Central memory CD4-positive, alpha-beta T cell (primary cell): ENCODE measurements around the gene USF2.

Source experiments
- DNase-seq: peaks from one replicate; pipeline ENCODE4 v3.0.0; 2022

The USF2 gene

DNA sequence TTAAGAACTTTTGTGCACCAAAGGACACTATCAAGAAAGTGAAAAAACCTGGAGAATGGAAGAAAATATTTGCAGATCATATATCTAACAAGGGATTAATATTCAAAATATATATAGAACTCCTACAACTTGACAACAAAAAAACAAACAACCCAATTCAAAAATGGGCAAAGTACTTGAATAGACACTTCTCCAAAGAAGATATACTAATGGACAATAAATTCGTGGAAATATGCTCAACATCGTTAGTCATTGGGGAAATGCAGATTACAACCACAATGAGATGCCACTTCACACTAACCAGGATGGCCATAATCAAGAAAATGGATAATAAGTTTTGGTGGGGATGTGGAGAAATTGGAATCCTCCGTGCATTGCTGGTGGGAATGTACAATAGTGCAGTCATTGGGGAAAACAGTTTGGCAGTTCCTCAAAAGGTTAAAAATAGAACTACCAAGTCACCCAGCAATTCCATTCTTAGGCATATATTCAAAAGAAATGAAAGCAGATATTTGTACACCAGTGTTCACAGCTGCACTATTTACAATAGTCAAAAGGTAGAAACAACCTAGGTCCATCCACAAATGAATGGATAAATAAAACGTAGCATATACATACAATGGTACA is 22.2 kb upstream of the USF2 start:
- DNase-seq: no peak

DNA sequence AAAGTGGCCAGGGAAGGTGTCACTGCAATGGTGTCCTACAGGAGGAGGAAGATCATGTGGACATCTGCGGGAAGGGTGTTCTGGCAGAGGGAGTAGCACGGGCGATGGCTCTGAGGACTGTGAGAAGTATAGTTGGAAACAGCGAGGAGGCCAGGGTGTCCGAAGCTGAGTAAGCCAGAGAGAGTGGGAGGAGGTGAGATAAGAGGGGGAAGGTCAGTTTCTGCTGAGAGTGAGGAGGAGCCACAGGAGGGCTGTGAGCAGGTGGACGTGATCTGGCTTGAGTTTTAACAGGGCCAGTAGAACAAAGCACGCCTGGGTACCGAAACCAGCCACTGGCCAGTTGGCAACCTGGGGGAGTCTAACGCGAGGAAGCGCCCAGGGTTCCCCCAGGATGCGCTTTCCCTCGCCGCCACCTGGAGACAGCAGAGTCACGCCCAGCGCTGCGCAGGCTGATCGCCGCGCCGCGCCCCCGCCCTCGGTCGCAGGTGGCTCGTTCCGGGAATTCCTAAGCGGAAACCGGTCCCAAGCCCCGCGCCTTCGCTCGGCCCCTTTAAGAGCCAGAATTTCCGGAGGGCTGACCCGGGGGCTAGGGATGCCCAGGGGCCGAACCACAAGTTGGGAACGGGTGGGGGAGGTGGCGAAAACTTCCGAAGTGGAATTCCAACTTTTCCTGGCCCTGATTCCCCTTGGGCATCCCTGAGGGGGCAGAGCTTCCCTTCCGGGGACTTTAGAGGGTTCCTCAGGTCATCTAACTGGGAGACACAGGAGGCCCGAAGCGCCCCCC is 21.0 kb upstream of the USF2 start:
- peak; percentile 37 for DNase-seq

DNA sequence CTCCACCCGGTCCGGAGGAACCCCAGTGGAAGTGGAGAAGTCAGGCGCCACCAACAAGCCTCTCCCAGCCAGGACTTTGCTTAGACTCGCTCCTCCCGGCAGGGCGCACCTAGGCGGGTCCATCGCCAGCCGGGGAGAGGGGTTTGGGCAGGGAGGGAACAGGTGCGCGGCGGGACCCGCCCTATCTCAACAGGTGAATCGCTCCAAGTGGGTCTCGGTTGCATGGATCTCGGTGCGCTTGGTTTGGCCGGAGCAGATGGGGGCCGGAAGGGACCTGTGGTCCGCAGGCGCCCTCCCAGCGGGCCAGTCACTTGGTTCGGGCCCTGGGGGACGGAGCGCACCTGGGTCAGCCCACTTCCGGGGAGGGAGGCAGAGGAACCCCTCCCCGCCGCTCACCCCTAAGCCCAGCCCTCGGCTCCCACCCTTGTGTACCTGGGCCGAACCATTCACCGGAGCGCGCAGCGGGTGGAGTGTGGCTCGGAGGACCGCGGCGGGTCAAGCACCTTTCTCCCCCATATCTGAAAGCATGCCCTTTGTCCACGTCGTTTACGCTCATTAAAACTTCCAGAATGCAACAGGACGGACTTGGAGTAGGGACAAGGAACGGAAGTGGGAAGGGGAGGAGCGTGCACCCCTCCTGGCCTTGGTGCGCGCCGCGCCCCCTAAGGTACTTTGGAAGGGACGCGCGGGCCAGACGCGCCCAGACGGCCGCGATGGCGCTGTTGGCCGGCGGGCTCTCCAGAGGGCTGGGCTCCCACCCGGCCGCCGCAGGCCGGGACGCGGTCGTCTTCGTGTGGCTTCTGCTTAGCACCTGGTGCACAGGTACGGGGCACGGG is 20.2 kb upstream of the USF2 start, which contains the start of gene LSR:
Gene LSR, plus strand, starts transcription at position 693 of the 836 bp plus-strand sequence. Its CDS starts 21 bp downstream, at position 714.
- DNase-seq: peak; percentile 77

DNA sequence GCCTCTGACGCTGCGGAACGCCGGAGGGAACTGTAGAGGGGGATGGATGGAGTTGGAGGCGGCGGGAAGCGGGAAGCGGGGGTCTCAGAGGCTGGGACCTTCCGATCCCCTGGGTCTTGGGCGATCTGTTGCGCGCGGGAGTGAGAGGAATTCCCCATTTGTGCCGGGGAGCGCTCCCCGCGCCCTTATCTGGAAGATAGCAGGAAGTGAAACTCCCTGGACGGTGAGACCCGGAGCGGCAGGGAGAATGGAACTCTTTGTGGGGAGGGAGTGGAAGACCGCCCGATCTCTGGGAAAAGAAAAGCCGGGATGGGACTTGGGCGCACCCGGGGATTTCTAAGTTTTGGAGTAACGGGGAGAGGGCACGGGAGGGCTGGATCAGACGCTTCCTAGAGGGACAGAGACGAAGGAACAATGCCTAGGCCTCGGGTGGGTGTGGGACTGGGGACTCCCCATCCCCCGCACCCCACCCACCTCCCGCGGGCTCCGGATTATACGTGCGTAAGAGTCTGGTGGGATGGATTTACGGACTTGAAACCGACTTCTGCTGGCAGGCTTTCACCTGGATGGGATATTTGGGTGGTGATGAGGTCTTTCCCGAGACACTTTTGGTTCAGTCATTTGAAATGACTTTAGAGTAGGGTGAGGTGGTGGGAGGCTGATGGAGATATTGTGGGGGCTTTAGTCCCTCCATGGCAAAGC is 19.5 kb upstream of the USF2 start:
- no peak for DNase-seq

DNA sequence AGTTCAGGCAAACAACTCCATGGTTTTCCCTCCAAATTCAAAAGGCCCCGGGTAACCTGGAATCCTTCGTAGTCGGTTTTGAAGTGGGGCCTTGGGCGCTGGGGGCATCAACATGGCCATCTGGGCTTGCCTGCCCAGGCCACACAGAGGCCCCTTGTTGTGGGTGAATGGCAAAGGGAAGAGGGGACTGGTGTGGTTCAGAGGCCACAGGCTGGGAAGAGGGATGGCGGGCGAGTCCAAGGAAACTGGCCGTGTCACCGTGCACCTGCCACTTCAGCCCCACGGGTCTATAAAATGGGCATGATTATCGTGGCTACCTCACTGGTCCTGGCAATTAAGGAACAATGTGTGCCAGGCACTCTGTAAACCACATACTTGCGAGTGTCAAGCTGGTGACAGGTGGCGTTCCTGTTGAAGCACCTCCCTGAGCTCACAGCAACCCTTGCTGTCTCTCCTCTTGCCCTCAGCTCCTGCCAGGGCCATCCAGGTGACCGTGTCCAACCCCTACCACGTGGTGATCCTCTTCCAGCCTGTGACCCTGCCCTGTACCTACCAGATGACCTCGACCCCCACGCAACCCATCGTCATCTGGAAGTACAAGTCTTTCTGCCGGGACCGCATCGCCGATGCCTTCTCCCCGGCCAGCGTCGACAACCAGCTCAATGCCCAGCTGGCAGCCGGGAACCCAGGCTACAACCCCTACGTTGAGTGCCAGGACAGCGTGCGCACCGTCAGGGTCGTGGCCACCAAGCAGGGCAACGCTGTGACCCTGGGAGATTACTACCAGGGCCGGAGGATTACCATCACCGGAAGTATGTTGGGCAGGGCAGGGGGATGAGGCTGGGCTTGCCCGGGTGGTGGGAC is 18.7 kb upstream of the USF2 start:
- no peak for DNase-seq

DNA sequence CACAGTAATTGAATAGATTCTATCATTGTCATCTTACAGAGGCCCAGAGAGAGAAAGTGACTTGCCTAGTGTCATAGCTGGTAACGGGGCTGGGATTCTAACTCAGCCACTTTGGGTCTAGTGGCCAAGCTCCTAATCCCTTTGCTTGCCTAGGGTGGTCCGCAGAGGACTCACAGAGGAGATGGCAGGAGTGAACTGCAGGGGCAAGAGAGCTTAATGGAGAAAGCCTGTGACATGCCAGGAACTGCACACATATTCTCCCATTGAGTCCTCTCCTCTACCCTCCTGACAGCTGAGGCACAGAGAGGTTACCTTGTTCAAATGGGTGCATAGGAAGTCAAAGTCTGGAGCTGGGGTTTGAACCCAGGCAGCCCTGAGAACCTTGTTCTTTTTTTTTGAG is 17.3 kb upstream of the USF2 start:
- DNase-seq: no peak

DNA sequence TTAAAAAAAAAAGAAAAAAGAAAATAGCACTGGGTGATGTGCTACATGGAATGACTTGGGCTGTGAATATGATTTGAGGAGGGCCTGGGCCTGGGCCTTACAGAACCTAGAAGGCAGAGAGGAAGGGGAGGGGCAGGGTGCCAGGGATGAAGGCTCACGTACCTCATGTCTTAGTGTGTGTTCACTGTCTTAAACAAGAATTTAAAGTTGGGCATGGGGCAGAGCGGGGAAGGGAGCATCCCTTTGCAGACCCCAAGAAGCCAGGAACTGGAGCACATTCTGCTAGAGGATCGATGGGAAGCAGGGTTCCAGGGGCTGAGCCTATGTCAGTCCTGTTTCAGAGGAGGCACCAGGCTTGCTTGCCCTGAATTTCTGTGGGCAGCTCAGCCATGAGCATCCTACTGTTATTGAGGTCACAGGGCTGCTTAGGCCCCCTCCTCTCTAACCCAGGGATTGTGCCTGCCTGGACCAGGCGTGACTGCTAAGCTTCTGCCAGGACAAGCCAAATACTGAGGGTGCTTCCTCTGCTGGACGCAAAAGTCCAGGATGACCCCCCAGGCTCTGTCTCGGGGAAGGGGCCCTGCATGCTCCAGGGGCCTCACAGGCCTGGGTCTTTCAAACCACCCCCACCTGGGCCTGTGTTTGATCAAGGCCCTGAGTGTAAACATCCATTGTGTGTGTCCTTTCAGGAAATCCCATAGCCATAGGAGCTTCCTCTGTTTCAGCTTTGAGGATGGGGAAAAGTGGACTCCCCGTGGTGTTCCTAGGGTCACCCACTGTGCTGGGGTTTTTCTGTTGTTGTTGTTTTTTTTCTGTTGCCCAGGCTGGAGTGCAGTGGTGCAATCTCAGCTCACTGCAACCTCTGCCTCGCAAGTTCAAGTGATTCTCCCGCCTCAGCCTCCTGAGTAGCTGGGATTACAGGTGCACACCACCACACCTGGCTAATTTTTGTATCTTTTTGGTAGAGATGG is 15.2 kb upstream of the USF2 start:
- DNase-seq: no peak

DNA sequence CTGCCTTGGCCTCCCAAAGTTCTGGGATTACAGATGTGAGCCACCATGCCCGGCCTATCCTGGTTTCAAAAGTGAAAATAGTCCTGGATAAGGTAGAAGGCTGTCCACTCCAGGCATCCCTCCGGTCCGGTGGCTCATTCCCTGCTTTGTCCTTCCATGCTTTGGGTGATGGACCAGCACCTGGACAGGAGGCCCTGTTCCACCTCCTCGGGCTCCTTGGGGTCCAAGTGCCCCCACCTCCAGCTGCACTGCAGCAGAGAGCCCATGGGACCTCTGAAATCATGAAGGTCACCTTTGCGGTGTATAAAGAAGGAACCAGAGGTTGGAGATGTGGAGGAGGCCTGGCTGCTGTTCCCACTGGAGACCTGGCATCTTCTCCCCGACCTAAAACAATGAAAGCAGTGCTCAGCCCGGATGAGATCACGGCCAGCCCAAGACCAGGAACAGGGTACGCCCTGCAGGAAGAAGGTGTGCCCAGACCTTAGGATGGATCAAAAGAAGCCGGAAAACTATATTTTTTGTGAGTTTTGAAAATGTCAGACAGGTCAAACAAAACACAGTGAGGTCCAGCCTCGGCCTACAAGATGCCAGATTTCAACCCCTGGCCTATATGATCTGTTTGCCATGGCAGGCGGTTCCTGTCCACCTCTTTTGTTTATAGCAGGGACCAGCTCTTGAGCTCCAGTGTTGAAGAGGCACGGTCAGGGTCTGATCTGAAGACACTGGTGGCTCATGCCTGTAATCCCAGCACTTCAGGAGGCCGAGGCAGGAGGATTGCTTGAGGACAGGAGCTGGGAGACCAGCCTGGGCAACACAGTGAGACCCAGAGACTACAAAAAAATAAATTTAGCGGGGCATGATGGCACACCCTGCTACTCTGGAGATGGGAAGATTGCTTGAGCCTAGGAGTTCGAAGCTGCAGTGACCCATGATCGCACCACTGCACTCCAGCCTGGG is 14.1 kb upstream of the USF2 start:
- DNase-seq: no peak

DNA sequence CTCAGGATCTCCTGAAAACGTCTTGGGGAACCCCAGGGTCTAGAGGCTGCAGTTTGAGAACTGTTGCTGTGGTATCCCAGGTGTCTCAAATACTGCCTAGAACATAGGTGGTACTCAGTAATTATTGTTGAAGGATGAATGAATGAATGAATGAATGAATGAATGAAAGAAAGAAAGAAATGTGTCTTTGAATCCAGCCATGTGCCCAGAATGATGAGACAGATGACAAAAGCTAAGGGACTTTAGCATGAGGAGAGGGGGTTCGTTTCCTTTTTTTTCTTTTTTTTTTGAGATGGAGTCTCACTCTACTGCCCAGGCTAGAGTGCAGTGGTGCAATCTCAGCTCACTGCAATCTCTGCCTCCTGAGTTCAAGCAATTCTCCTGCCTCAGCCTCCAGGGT is 12.2 kb upstream of the USF2 start:
- DNase-seq: no peak

DNA sequence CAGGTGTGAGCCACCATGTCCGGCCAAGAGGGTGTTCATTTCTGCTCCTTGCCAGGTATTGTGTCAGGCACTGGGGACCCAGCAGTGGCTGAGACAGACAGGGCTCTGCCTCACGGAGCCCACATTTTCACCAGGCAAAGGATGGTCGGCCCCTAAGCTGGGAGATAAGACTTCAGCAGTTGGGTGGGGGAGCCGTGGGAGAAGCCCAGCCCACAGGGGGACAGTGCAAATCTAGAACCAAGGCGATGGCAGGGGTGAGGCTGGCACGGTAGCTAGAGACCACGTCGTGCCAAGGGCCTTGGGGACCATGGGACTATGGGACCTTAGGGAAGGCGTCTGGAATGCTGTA is 11.7 kb upstream of the USF2 start:
- no peak for DNase-seq

DNA sequence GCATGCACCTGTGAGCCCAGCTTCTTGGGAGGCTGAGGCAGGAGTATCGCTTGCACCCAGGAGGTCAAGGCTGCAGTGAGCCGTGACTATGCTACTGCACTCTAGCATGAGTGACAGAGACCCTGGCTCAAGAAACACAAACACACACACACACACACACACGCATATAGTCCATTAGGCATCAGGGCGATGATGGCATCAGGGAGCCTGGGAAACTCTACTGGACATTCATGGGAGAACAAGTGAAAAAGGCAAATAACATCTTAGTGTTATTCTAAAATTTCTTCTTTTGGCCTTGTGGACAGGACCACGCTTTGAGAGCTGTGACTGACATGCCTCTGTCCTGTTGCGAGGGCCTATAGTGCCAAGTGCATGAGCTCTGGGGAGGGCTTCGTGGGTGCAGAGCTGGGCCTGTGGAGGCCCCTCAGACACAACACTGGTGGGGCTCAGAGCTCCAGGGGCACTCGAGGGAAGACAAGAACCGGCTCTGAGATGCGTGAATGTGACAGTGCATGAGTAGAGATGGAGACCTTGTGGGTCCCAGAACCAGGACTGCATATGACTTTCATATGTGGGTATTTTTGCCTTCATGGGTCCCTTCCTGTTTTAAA is 8.0 kb upstream of the USF2 start:
- no peak for DNase-seq

DNA sequence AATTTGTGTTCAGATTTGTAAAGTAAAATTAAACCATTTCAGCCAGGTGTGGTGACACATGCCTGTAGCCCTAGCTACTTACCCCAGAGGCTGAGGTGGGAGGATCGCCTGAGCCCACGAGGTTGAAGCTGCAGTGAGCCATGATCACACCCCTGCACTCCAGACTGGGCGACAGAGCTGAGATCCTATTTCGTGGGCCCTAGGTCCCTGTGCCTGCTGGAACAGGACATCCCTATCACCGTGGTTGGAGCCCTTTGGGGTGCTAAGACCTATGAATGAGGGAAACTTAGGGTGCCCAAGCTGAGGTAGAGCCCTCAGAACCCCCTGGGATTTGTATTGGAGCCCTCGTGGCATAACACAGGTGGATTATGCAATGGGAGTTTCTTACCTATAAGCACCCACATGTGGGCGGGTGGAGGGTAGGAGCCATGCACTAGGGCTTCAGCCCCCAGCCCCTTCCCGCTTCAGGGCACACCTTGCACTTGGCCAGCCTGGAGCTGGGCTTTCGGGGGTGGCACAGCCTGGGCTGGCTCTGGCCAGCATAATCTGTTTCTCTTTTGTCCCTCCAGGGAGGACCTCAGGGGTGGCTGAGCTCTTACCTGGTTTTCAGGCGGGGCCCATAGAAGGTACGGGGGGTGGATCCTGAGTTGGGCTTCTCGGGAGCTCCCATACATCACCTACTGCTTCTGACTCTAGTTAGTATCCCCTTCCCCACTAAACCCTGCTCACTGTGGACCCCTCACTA is 7.2 kb upstream of the USF2 start:
- no peak for DNase-seq

DNA sequence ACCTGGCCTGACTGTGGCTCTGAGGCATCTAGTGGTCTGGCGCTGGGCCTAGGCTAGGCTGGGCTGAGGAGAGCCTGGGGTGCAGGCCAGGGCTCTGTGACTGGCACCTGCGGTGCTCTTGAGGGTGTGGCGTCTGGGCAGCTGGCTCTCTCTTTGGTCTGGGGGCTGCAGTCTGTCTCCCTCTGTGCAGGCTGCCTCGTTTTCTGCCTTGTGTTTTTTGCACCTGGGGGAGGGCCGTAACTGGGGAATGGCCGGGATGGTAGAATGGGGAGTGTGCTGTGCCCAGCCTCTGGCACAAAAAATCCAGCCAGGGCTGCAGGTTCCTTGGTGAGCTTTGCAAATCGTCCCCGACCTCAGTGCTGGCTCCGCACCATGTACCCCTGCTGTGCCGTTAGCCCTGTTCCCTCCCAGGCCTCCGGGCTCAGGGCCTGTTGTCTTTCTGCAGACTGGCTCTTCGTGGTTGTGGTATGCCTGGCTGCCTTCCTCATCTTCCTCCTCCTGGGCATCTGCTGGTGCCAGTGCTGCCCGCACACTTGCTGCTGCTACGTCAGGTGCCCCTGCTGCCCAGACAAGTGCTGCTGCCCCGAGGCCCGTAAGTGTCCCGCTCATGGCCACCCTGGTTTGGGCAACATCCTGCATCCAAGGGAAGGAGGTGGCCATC is 6.5 kb upstream of the USF2 start:
- DNase-seq: no peak

DNA sequence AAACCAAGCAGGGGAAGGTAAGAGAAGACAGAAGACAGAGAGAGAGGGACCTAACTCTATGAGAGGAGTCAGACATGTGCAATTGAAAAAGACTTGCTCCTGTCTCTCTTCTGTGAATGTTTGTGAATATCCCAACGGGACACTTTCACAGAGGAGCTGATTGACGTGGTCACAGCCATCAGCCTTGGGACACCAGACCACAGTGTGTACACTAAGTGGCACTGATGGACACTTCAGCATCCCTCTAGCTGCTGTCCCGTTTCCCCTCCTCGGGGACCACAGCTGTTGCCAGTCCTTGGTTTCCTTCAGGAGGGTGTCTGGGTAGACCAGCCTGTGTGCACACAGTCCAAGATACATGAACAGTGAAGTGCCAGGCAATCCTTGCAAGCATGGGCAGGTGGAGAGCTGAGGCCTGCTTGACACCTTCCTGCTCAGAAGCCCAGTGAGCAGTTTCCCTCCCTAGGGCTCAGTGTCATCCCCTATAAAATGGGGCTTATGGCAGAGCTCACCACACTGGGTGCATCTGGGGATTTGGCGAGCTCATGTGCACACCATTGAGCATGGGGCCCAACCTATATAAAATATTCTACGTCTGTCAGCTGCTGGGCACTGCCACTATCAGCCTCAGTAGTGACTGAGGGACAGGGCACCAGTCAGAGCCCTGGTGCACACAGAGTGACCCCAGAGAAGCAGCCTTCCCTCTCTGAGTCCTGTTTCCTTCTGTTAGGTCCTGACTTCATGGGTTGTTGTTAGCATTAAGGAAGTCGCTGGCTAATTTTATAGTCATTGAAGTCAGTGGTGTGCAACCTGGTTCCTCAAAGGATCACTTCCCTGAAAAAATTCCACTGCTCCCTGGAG is 4.3 kb upstream of the USF2 start:
- no peak for DNase-seq

DNA sequence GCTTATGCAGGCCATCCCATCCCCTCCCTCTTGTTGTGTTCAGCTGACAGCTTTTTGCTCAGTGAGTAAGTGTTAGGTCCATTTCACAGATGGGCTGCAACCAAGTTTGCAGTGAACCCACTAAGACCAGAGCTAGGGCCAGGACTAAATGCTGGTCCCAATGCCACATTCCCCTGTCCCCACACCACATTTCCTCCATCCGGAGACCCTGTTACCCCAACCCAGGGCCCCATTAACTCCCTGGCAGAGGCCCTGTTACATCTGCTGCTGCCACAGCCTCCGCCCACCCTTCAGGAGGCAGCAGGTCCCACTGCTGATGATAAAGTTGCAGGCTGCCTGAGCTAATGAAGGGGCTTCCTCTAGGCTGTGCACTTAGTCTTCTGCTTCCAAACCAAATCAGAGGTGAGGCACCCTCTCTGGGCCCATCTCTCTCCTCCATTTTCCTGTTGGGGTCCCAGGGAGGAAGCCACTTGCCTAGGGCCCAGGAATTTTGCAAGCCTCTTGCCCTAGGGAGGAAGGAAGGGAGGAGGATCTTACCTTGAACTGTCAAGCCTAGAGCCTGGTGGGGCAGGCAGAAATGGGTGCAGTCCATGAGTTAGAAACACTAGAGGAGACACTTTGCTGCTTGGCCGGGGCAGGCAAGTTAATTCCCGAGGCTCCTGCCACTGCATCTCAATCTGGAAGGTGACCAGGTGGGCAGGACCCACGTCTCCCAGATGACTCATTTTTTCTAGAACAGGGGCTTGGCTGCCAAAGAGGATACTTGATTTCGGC is 3.4 kb upstream of the USF2 start:
- no peak for DNase-seq

DNA sequence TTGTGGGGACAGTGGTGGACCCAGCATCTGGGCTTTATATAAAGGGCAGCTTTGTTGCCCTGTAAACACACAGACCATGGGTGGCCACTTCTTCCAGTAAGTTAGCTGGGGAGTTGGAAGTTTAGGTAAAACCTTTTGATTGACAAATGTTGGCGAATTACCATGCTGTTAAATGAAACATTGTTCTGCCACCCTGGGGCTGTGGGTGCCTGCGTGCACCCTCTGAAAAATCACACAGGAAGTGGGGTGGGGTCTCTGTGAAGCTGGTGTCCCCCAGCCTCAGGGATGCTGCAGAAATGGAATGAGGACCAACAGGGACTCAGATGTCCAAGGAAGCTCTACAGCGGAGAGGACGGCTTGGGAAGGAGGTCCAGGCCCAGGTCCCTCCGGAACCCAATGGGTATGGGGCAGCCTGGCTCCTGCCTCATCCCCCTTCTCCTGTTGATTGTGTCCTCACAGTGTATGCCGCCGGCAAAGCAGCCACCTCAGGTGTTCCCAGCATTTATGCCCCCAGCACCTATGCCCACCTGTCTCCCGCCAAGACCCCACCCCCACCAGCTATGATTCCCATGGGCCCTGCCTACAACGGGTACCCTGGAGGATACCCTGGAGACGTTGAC is 2.8 kb upstream of the USF2 start:
- no peak for DNase-seq
